Neural cell (in vitro differentiated cells): ENCODE data around the gene TAOK3.

Source experiments
- CTCF ChIP-seq: fragments of 450-650 bp; IDR thresholded peaks from 2 replicates; pipeline ENCODE4 v1.5.1; 2014; ENCODE audit warnings: antibody characterized with exemption, mild to moderate bottlenecking, moderate library complexity; ENCODE audit not compliant: poor library complexity, severe bottlenecking
- EP300 ChIP-seq: fragments of 450-650 bp; conservative IDR thresholded peaks from 2 replicates; pipeline ENCODE4 v1.6.1; 2014; ENCODE audit warnings: antibody characterized with exemption, mild to moderate bottlenecking, moderate library complexity; ENCODE audit not compliant: poor library complexity, severe bottlenecking
- EZH2 ChIP-seq: fragments of 200-600, 300-800 bp; shearing (Covaris generic), sonication (generic); IDR thresholded peaks from 2 replicates; pipeline ENCODE4 v1.6.1; 2014; ENCODE audit warnings: antibody characterized with exemption, low read length, borderline replicate concordance, mild to moderate bottlenecking; ENCODE audit not compliant: insufficient read depth, poor library complexity, severe bottlenecking
- MXI1 ChIP-seq: fragments of 450-650 bp; conservative IDR thresholded peaks from 2 replicates; pipeline ENCODE4 v1.6.1; 2014; ENCODE audit warnings: antibody characterized with exemption, mild to moderate bottlenecking; ENCODE audit not compliant: poor library complexity, severe bottlenecking
- REST ChIP-seq: IDR thresholded peaks from 2 replicates; pipeline ENCODE4 v1.6.1; 2012; ENCODE audit warnings: borderline replicate concordance
- TAF1 ChIP-seq: IDR thresholded peaks from 2 replicates; pipeline ENCODE4 v1.6.1; 2012; ENCODE audit warnings: low read depth

GRCh38 chr12:118189741-118190191 is 182.9 kb downstream of the TAOK3 start:
- TF ChIP-seq CTCF, result no peak
- TF ChIP-seq REST, result peak; percentile 35
- TF ChIP-seq EZH2, result no peak
- TF ChIP-seq EP300, result no peak
- no peak for TF ChIP-seq TAF1
- TF ChIP-seq MXI1, result peak; percentile 36
